Effector memory CD8-positive, alpha-beta T cell (primary cell): Measurements from ENCODE around the gene ANTXR1.
"Not testable (repeated sequence)": the region's sequence is repeated elsewhere in the genome, so short reads cannot be mapped to it uniquely, and the experiment has no call there.

Experiments
- ATAC-seq: fragments of 150-1000 bp; cut with Tn5 transposase; replicated peaks from 2 replicates; pipeline ENCODE4 v1.10.0; 2021; ENCODE audit warnings: mild to moderate bottlenecking, moderate library complexity
- DNase-seq, 3 experiments: peaks; one replicate each; pipeline ENCODE4 v3.0.0; 2021
- H3K27ac Mint-ChIP-seq, 2 donors: one replicate each; pipeline ENCODE4 v1.8.0; 2022; ENCODE audit warnings: mild to moderate bottlenecking in 2 of 2, mixed read lengths in 2 of 2, moderate library complexity in 2 of 2
- H3K27me3 Mint-ChIP-seq, 2 donors: one replicate each; pipeline ENCODE4 v1.8.0; 2022; ENCODE audit warnings: mixed read lengths in 2 of 2
- H3K36me3 Mint-ChIP-seq: one replicate; pipeline ENCODE4 v1.8.0; 2022; ENCODE audit warnings: mild to moderate bottlenecking, moderate library complexity, mixed read lengths; ENCODE audit not compliant: insufficient read depth
- H3K4me1 Mint-ChIP-seq, 2 donors: one replicate each; pipeline ENCODE4 v1.8.0; 2022; ENCODE audit warnings: low read depth in 2 of 2, mixed read lengths in 2 of 2
- H3K4me3 Mint-ChIP-seq, 2 donors: one replicate each; pipeline ENCODE4 v1.8.0; 2022; ENCODE audit warnings: mild to moderate bottlenecking in 2 of 2, mixed read lengths in 2 of 2, moderate library complexity in 2 of 2
- H3K9me3 Mint-ChIP-seq, 2 donors: one replicate each; pipeline ENCODE4 v1.8.0; 2022; ENCODE audit warnings: mixed read lengths in 2 of 2

The ANTXR1 gene

GRCh38 chr2:69227716-69228115, 214.7 kb downstream of the ANTXR1 start:
- peaks cover 40 to 67% of the 10 kb centered on the region in 2 donors for H3K27me3 Mint-ChIP-seq
- H3K36me3 Mint-ChIP-seq = no peaks in the 10 kb centered on the region

GRCh38 chr2:69230946-69231345, 218.0 kb downstream of the ANTXR1 start:
- H3K4me3 Mint-ChIP-seq, ATAC-seq, DNase-seq, H3K4me1 Mint-ChIP-seq, H3K36me3 Mint-ChIP-seq, H3K27ac Mint-ChIP-seq, H3K9me3 Mint-ChIP-seq: not testable (repeated sequence)
- peaks cover 38 to 44% of the 10 kb centered on the region in 2 donors for H3K27me3 Mint-ChIP-seq

More at GRCh38 chr2:69227716-69228115, 214.7 kb downstream of the ANTXR1 start:
- DNase-seq (no peak), ATAC-seq (no peak)
- Mint-ChIP-seq H3K4me1 (no peaks in the 10 kb centered on the region), H3K9me3 (no peaks in the 10 kb centered on the region), H3K27ac (no peak overlapping the region), H3K4me3 (no peak overlapping the region)

- ATAC-seq (no peak), DNase-seq (no peak)
- no peak overlapping the region for H3K4me3 Mint-ChIP-seq
- peaks cover 39% of the 10 kb centered on the region in 2 donors for H3K27me3 Mint-ChIP-seq
- H3K36me3 Mint-ChIP-seq = no peaks in the 10 kb centered on the region
- no peaks in the 10 kb centered on the region for H3K4me1 Mint-ChIP-seq
- H3K9me3 Mint-ChIP-seq = no peaks in the 10 kb centered on the region
- no peak overlapping the region for H3K27ac Mint-ChIP-seq
These were observed 218.8 kb downstream of the ANTXR1 start for GRCh38 chr2:69231612-69232277.

- not testable (repeated sequence) for H3K9me3 Mint-ChIP-seq, H3K4me3 Mint-ChIP-seq, DNase-seq, H3K4me1 Mint-ChIP-seq, H3K27ac Mint-ChIP-seq, H3K36me3 Mint-ChIP-seq, ATAC-seq
- peaks cover 19 to 29% of the 10 kb centered on the region in 2 donors for H3K27me3 Mint-ChIP-seq
These were observed 222.9 kb downstream of the ANTXR1 start for GRCh38 chr2:69235835-69236234.

- DNase-seq (no peak), ATAC-seq (no peak)
- no peaks in the 10 kb centered on the region for H3K4me1 Mint-ChIP-seq
- H3K36me3 Mint-ChIP-seq = no peaks in the 10 kb centered on the region
- no peaks in the 10 kb centered on the region for H3K9me3 Mint-ChIP-seq
- H3K27me3 Mint-ChIP-seq = peaks cover 16 to 19% of the 10 kb centered on the region in 2 donors
- no peak overlapping the region for H3K27ac Mint-ChIP-seq
- no peak overlapping the region for H3K4me3 Mint-ChIP-seq
These were observed 224.2 kb downstream of the ANTXR1 start for GRCh38 chr2:69237070-69237670.

- DNase-seq = no peak
- H3K4me1 Mint-ChIP-seq = no peaks in the 10 kb centered on the region
- no peaks in the 10 kb centered on the region for H3K36me3 Mint-ChIP-seq
- H3K27ac Mint-ChIP-seq = no peak overlapping the region
- H3K9me3 Mint-ChIP-seq = no peaks in the 10 kb centered on the region
- no peak overlapping the region for H3K4me3 Mint-ChIP-seq
- H3K27me3 Mint-ChIP-seq = peaks cover 22 to 32% of the 10 kb centered on the region in 2 donors
- ATAC-seq = no peak
These were observed 225.6 kb downstream of the ANTXR1 start for GRCh38 chr2:69238449-69239031.

- Mint-ChIP-seq H3K36me3 (no peaks in the 10 kb centered on the region), H3K9me3 (no peaks in the 10 kb centered on the region), H3K27me3 (peaks cover 32 to 57% of the 10 kb centered on the region in 2 donors), H3K27ac (no peak overlapping the region), H3K4me3 (no peak overlapping the region), H3K4me1 (no peaks in the 10 kb centered on the region)
- no peak for DNase-seq
- no peak for ATAC-seq
These were observed 228.1 kb downstream of the ANTXR1 start for GRCh38 chr2:69241093-69241492.

- ATAC-seq (no peak), DNase-seq (no peak)
- H3K36me3 Mint-ChIP-seq = no peaks in the 10 kb centered on the region
- no peak overlapping the region for H3K4me3 Mint-ChIP-seq
- H3K4me1 Mint-ChIP-seq = no peaks in the 10 kb centered on the region
- no peaks in the 10 kb centered on the region for H3K9me3 Mint-ChIP-seq
- H3K27me3 Mint-ChIP-seq = peaks cover 40 to 65% of the 10 kb centered on the region in 2 donors
- no peak overlapping the region for H3K27ac Mint-ChIP-seq
These were observed 228.9 kb downstream of the ANTXR1 start for GRCh38 chr2:69241664-69242514.

GRCh38 chr2:69242651-69243051, 229.7 kb downstream of the ANTXR1 start:
- H3K9me3 Mint-ChIP-seq = no peaks in the 10 kb centered on the region
- no peak overlapping the region for H3K4me3 Mint-ChIP-seq
- no peaks in the 10 kb centered on the region for H3K36me3 Mint-ChIP-seq
- no peaks in the 10 kb centered on the region for H3K4me1 Mint-ChIP-seq
- no peak overlapping the region for H3K27ac Mint-ChIP-seq
- no peak for ATAC-seq
- DNase-seq = no peak
- peaks cover 48 to 73% of the 10 kb centered on the region in 2 donors for H3K27me3 Mint-ChIP-seq

- no peak overlapping the region for H3K27ac Mint-ChIP-seq
- no peak for ATAC-seq
- no peak for DNase-seq
- H3K36me3 Mint-ChIP-seq = no peaks in the 10 kb centered on the region
- no peak overlapping the region for H3K4me3 Mint-ChIP-seq
- H3K27me3 Mint-ChIP-seq = peaks cover 58 to 81% of the 10 kb centered on the region in 2 donors
- no peaks in the 10 kb centered on the region for H3K4me1 Mint-ChIP-seq
- H3K9me3 Mint-ChIP-seq = no peaks in the 10 kb centered on the region
These were observed 230.7 kb downstream of the ANTXR1 start for GRCh38 chr2:69243652-69244051.

GRCh38 chr2:69244882-69245281, 231.9 kb downstream of the ANTXR1 start:
- Mint-ChIP-seq H3K27ac (no peak overlapping the region), H3K36me3 (no peaks in the 10 kb centered on the region), H3K27me3 (peaks cover 63 to 79% of the 10 kb centered on the region in 2 donors), H3K4me3 (no peak overlapping the region), H3K9me3 (no peaks in the 10 kb centered on the region), H3K4me1 (no peaks in the 10 kb centered on the region)
- ATAC-seq (no peak), DNase-seq (no peak)

- Mint-ChIP-seq H3K4me3 (no peak overlapping the region), H3K27ac (no peak overlapping the region), H3K4me1 (no peaks in the 10 kb centered on the region), H3K36me3 (no peaks in the 10 kb centered on the region), H3K9me3 (no peaks in the 10 kb centered on the region), H3K27me3 (peaks cover 73 to 80% of the 10 kb centered on the region in 2 donors)
- DNase-seq = no peak
- ATAC-seq = no peak
These were observed 234.6 kb downstream of the ANTXR1 start for GRCh38 chr2:69247583-69247982.

- no peak for DNase-seq
- no peaks in the 10 kb centered on the region for H3K4me1 Mint-ChIP-seq
- H3K27ac Mint-ChIP-seq = no peak overlapping the region
- peaks cover 73% of the 10 kb centered on the region in 2 donors for H3K27me3 Mint-ChIP-seq
- H3K4me3 Mint-ChIP-seq = no peak overlapping the region
- no peaks in the 10 kb centered on the region for H3K36me3 Mint-ChIP-seq
- H3K9me3 Mint-ChIP-seq = no peaks in the 10 kb centered on the region
- ATAC-seq = no peak
These were observed 235.3 kb downstream of the ANTXR1 start for GRCh38 chr2:69248232-69248631.
